NB4 (cell line): ENCODE data around the gene TMEM231.
A peak's percentile ranks its signal among the peaks of the same experiment; 100 is the strongest.

ENCODE experiments used
- DNase-seq: peaks from one replicate; pipeline ENCODE4 v3.0.0; 2010; ENCODE audit warnings: low read depth
- H3K4me3 ChIP-seq: one replicate; pipeline ENCODE4 v1.5.1; 2011; ENCODE audit warnings: mild to moderate bottlenecking, low read depth, low read length, moderate library complexity
- CTCF ChIP-seq: IDR thresholded peaks from one replicate; pipeline ENCODE4 v1.5.1; 2012; ENCODE audit warnings: low read depth, low read length
- MAX ChIP-seq: IDR thresholded peaks from 2 replicates; pipeline ENCODE4 v1.6.1; 2011; ENCODE audit warnings: low read depth, low read length
- MYC ChIP-seq: IDR thresholded peaks from 2 replicates; pipeline ENCODE4 v1.6.1; 2011; ENCODE audit warnings: low read depth, low read length
- POLR2A ChIP-seq: IDR thresholded peaks from 2 replicates; pipeline ENCODE4 v1.6.1; 2011; ENCODE audit warnings: mild to moderate bottlenecking; ENCODE audit not compliant: insufficient read length; ENCODE audit errors: extremely low read depth

Gene TMEM231

GRCh38 chr16:75570396-75571065 is 14.5 kb upstream of the TMEM231 start:
- TF ChIP-seq MYC (no peak), MAX (no peak), CTCF (no peak), POLR2A (no peak)
- no peak overlapping the region for H3K4me3 ChIP-seq
- no peak for DNase-seq

GRCh38 chr16:75567911-75568310 is 11.9 kb upstream of the TMEM231 start:
- no peak for DNase-seq
- no peak for TF ChIP-seq MAX
- TF ChIP-seq CTCF: no peak
- no peak for TF ChIP-seq POLR2A
- no peak for TF ChIP-seq MYC

GRCh38 chr16:75566758-75567255 is 10.8 kb upstream of the TMEM231 start:
- H3K4me3 ChIP-seq: peak overlapping the region; percentile 90
- no peak for TF ChIP-seq MAX
- peak; percentile 35 for DNase-seq

More at GRCh38 chr16:75567911-75568310, 11.9 kb upstream of the TMEM231 start:
- no peak overlapping the region for H3K4me3 ChIP-seq

- H3K4me3 ChIP-seq: peak within 1 kb of the TSS; percentile 90
- TF ChIP-seq POLR2A: peak; percentile 74
- no peak for TF ChIP-seq CTCF
- DNase-seq: peak; percentile 89
Measured at GRCh38 chr16:75566040-75566757, 10.1 kb upstream of the TMEM231 start, which contains the start of gene GABARAPL2. GABARAPL2 (plus strand) TSS chr16:75566379; CDS start chr16:75566487, 108 bp downstream.

- no peak for TF ChIP-seq MYC
- TF ChIP-seq CTCF: no peak
- TF ChIP-seq POLR2A: no peak
- no peak for TF ChIP-seq MAX
- DNase-seq: no peak
- H3K4me3 ChIP-seq: peak overlapping the region; percentile 90
Measured at GRCh38 chr16:75565640-75566039, 9.6 kb upstream of the TMEM231 start.
